GM12801 (cell line): ENCODE data around the gene MTHFD2.

Experiments used
- CTCF ChIP-seq: IDR thresholded peaks from one replicate; pipeline ENCODE4 v1.5.1; 2011; ENCODE audit warnings: control low read depth; ENCODE audit not compliant: insufficient read length; ENCODE audit errors: extremely low read depth

Gene MTHFD2

GRCh38 chr2:74199275-74199701 is 873 bp downstream of the MTHFD2 start:
- TF ChIP-seq CTCF = no peak

- no peak for TF ChIP-seq CTCF
These were observed 1.5 kb downstream of the MTHFD2 start for GRCh38 chr2:74199871-74200305.

GRCh38 chr2:74201196-74201595 is 2.8 kb downstream of the MTHFD2 start:
- no peak for TF ChIP-seq CTCF

GRCh38 chr2:74201596-74201995 is 3.2 kb downstream of the MTHFD2 start:
- no peak for TF ChIP-seq CTCF

- no peak for TF ChIP-seq CTCF
These were observed 6.0 kb downstream of the MTHFD2 start for GRCh38 chr2:74204436-74204835.

GRCh38 chr2:74205113-74205512 is 6.7 kb downstream of the MTHFD2 start:
- no peak for TF ChIP-seq CTCF

GRCh38 chr2:74205596-74205995 is 7.2 kb downstream of the MTHFD2 start:
- no peak for TF ChIP-seq CTCF
